Measurements from ENCODE around the gene SOX15. TPM values are rescaled to one million over a fixed set of nuclear protein-coding genes. Genes with fewer than 3 reads are reported as not detected.

Gene SOX15
- total and polyA plus RNA-seq, 2 of the 13 experiments (the other 11 are each of a cell fraction or from before 2014, with no cell fraction given): 0.07 to 0.18 TPM

DNA sequence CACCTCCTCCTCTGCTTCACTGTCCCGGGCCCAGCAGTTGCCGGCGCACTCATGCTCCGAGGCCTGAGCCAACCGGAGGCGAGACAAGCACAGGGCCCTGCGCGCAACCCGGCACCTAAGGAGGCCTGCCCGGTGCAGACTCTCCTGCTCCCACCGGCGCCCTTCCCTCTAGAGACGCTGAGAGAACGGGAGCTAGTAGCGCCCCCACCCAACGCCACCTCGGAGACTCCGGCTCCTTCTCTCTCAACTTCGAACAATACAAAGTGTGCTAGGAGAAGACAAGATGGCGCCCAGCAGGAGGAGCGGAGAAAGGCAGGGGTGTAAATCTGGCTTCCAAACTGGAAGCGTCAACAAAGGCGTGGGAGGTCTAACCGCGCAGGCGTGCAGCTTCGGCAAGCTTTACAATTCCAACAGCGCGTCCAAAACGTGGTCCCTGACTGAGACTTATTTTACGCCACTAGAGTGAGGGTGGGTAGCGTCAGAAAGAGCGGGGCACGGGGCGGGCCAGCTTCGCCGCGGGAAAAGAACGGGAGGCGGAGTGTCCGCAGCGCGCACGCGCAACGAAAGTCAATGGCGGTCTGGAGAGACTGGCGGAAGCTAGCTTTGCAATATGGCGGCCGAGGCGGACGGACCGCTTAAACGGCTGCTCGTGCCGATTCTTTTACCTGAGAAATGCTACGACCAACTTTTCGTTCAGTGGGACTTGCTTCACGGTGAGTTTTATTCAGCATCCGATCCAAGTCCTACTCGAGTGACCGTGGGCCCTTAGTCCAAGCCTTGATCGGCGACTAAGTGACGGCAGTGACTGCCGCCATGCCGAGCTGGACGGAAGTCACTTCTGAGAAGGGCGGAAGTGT lies 6.4 kb downstream of the SOX15 start, which contains the start of gene MPDU1 (continued):
- TF ChIP-seq, protein P1, sequence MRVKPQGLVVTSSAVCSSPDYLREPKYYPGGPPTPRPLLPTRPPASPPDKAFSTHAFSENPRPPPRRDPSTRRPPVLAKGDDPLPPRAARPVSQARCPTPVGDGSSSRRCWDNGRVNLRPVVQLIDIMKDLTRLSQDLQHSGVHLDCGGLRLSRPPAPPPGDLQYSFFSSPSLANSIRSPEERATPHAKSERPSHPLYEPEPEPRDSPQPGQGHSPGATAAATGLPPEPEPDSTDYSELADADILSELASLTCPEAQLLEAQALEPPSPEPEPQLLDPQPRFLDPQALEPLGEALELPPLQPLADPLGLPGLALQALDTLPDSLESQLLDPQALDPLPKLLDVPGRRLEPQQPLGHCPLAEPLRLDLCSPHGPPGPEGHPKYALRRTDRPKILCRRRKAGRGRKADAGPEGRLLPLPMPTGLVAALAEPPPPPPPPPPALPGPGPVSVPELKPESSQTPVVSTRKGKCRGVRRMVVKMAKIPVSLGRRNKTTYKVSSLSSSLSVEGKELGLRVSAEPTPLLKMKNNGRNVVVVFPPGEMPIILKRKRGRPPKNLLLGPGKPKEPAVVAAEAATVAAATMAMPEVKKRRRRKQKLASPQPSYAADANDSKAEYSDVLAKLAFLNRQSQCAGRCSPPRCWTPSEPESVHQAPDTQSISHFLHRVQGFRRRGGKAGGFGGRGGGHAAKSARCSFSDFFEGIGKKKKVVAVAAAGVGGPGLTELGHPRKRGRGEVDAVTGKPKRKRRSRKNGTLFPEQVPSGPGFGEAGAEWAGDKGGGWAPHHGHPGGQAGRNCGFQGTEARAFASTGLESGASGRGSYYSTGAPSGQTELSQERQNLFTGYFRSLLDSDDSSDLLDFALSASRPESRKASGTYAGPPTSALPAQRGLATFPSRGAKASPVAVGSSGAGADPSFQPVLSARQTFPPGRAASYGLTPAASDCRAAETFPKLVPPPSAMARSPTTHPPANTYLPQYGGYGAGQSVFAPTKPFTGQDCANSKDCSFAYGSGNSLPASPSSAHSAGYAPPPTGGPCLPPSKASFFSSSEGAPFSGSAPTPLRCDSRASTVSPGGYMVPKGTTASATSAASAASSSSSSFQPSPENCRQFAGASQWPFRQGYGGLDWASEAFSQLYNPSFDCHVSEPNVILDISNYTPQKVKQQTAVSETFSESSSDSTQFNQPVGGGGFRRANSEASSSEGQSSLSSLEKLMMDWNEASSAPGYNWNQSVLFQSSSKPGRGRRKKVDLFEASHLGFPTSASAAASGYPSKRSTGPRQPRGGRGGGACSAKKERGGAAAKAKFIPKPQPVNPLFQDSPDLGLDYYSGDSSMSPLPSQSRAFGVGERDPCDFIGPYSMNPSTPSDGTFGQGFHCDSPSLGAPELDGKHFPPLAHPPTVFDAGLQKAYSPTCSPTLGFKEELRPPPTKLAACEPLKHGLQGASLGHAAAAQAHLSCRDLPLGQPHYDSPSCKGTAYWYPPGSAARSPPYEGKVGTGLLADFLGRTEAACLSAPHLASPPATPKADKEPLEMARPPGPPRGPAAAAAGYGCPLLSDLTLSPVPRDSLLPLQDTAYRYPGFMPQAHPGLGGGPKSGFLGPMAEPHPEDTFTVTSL (CRISPR knock-in tag; IDR thresholded peaks at IDR 0.05; ENCODE audit: borderline replicate concordance): 0 out of 2 replicates have a peak, but pooled peaks have one; percentile 23
- TF ChIP-seq EP300 (IDR thresholded peaks at IDR 0.05; ENCODE audit: low read depth in 2 of 2, low read length in 2 of 2) (0 out of 4 replicates have a peak, but pooled peaks of 1 of the 2 experiments have one; percentile 18), EP300 (CRISPR knock-in tag; IDR thresholded peaks at IDR 0.05; ENCODE audit: borderline replicate concordance) (peak; percentile 8; the same call in 1 of the 2 replicates), GZF1 (CRISPR knock-in tag; IDR thresholded peaks at IDR 0.05) (no peak; the same call in 1 of the 2 replicates), ZNF143 (CRISPR knock-in tag; IDR thresholded peaks at IDR 0.05) (peak; percentile 66), TBL1XR1 (IDR thresholded peaks at IDR 0.05; ENCODE audit: borderline replicate concordance, low read length, partially characterized antibody) (no peak), SALL1 (CRISPR knock-in tag; IDR thresholded peaks at IDR 0.05) (peak; percentile 69), ZFP36L2 (CRISPR knock-in tag; IDR thresholded peaks at IDR 0.05) (no peak), PAWR (CRISPR knock-in tag; IDR thresholded peaks at IDR 0.05; ENCODE audit: borderline replicate concordance) (no peak), HCFC1 (IDR thresholded peaks at IDR 0.05; ENCODE audit: low read depth, low read length) (peak; percentile 45; the same call in 1 of the 2 replicates), ZNF567 (CRISPR knock-in tag; IDR thresholded peaks at IDR 0.05; ENCODE audit: borderline replicate concordance) (no peak), IRF2 (CRISPR knock-in tag; IDR thresholded peaks at IDR 0.05) (peak; percentile 65; the same call in 1 of the 2 replicates), ZNF768 (CRISPR knock-in tag; IDR thresholded peaks at IDR 0.05) (no peak)
- TF ChIP-seq, protein P2, sequence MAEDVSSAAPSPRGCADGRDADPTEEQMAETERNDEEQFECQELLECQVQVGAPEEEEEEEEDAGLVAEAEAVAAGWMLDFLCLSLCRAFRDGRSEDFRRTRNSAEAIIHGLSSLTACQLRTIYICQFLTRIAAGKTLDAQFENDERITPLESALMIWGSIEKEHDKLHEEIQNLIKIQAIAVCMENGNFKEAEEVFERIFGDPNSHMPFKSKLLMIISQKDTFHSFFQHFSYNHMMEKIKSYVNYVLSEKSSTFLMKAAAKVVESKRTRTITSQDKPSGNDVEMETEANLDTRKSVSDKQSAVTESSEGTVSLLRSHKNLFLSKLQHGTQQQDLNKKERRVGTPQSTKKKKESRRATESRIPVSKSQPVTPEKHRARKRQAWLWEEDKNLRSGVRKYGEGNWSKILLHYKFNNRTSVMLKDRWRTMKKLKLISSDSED (CRISPR knock-in tag; IDR thresholded peaks at IDR 0.05): no peak
- TF ChIP-seq, protein P3, sequence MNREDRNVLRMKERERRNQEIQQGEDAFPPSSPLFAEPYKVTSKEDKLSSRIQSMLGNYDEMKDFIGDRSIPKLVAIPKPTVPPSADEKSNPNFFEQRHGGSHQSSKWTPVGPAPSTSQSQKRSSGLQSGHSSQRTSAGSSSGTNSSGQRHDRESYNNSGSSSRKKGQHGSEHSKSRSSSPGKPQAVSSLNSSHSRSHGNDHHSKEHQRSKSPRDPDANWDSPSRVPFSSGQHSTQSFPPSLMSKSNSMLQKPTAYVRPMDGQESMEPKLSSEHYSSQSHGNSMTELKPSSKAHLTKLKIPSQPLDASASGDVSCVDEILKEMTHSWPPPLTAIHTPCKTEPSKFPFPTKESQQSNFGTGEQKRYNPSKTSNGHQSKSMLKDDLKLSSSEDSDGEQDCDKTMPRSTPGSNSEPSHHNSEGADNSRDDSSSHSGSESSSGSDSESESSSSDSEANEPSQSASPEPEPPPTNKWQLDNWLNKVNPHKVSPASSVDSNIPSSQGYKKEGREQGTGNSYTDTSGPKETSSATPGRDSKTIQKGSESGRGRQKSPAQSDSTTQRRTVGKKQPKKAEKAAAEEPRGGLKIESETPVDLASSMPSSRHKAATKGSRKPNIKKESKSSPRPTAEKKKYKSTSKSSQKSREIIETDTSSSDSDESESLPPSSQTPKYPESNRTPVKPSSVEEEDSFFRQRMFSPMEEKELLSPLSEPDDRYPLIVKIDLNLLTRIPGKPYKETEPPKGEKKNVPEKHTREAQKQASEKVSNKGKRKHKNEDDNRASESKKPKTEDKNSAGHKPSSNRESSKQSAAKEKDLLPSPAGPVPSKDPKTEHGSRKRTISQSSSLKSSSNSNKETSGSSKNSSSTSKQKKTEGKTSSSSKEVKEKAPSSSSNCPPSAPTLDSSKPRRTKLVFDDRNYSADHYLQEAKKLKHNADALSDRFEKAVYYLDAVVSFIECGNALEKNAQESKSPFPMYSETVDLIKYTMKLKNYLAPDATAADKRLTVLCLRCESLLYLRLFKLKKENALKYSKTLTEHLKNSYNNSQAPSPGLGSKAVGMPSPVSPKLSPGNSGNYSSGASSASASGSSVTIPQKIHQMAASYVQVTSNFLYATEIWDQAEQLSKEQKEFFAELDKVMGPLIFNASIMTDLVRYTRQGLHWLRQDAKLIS (CRISPR knock-in tag; IDR thresholded peaks at IDR 0.05): no peak; the same call in 1 of the 2 replicates
- TF ChIP-seq, protein P4, sequence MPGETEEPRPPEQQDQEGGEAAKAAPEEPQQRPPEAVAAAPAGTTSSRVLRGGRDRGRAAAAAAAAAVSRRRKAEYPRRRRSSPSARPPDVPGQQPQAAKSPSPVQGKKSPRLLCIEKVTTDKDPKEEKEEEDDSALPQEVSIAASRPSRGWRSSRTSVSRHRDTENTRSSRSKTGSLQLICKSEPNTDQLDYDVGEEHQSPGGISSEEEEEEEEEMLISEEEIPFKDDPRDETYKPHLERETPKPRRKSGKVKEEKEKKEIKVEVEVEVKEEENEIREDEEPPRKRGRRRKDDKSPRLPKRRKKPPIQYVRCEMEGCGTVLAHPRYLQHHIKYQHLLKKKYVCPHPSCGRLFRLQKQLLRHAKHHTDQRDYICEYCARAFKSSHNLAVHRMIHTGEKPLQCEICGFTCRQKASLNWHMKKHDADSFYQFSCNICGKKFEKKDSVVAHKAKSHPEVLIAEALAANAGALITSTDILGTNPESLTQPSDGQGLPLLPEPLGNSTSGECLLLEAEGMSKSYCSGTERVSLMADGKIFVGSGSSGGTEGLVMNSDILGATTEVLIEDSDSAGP (CRISPR knock-in tag; IDR thresholded peaks at IDR 0.05; ENCODE audit: borderline replicate concordance): peak; percentile 76; the same call in 1 of the 2 replicates

Measured in HepG2 (cell line).